ENCODE data around the gene CAMK2D. TPM values are rescaled to one million over a fixed set of nuclear protein-coding genes. Genes with fewer than 3 reads are reported as not detected.

Gene CAMK2D
- total RNA-seq, 1 donor from 2014 or later: 19.7 TPM

- no peak for DNase-seq (ENCODE audit: low spot score)
- Mint-ChIP-seq H3K4me1 (ENCODE audit: unreplicated experiment) (peaks cover under 1% of the 10 kb centered on the region), H3K9me3 (ENCODE audit: unreplicated experiment) (no peaks in the 10 kb centered on the region), H3K36me3 (ENCODE audit: low read depth, unreplicated experiment) (no peaks in the 10 kb centered on the region), H3K27ac (ENCODE audit: unreplicated experiment) (no peak overlapping the region), H3K4me3 (ENCODE audit: unreplicated experiment) (no peak overlapping the region), H3K27me3 (ENCODE audit: unreplicated experiment) (peaks cover 3% of the 10 kb centered on the region)
- TF ChIP-seq, protein P1, sequence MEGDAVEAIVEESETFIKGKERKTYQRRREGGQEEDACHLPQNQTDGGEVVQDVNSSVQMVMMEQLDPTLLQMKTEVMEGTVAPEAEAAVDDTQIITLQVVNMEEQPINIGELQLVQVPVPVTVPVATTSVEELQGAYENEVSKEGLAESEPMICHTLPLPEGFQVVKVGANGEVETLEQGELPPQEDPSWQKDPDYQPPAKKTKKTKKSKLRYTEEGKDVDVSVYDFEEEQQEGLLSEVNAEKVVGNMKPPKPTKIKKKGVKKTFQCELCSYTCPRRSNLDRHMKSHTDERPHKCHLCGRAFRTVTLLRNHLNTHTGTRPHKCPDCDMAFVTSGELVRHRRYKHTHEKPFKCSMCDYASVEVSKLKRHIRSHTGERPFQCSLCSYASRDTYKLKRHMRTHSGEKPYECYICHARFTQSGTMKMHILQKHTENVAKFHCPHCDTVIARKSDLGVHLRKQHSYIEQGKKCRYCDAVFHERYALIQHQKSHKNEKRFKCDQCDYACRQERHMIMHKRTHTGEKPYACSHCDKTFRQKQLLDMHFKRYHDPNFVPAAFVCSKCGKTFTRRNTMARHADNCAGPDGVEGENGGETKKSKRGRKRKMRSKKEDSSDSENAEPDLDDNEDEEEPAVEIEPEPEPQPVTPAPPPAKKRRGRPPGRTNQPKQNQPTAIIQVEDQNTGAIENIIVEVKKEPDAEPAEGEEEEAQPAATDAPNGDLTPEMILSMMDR (IDR thresholded peaks at IDR 0.05; ENCODE audit: unreplicated experiment): no peak
Observed at GRCh38 chr4:113678641-113679040, 82.9 kb downstream of the CAMK2D start.

DNA sequence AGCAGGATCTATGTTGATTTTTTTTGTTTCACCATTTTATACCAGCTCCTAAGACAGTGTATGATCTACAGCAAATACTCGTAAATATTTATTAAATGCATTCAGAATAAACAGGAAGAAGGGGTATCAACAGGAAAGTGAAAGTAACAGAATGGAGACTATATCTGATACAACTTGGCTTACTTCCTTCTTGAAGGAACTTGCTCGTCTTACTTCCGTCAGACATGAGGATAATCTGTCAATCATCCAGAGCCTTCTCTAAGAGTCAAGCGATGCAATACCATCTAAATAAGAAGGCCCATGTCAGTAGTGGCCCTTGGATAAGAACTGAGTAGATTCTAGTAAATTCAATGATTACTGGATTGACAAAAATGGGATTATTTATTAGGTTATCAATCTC, 84.2 kb downstream of the CAMK2D start:
- TF ChIP-seq, protein P1 (IDR thresholded peaks at IDR 0.05; ENCODE audit: unreplicated experiment): no peak
- Mint-ChIP-seq H3K27ac (ENCODE audit: unreplicated experiment) (no peak overlapping the region), H3K4me3 (ENCODE audit: unreplicated experiment) (no peak overlapping the region), H3K4me1 (ENCODE audit: unreplicated experiment) (peaks cover 6% of the 10 kb centered on the region), H3K9me3 (ENCODE audit: unreplicated experiment) (no peaks in the 10 kb centered on the region), H3K27me3 (ENCODE audit: unreplicated experiment) (peaks cover 3% of the 10 kb centered on the region), H3K36me3 (ENCODE audit: low read depth, unreplicated experiment) (no peaks in the 10 kb centered on the region)
- DNase-seq (ENCODE audit: low spot score): no peak

GRCh38 chr4:113675731-113676697, 85.5 kb downstream of the CAMK2D start:
- Mint-ChIP-seq H3K27ac (ENCODE audit: unreplicated experiment) (no peak overlapping the region), H3K4me1 (ENCODE audit: unreplicated experiment) (peaks cover 6% of the 10 kb centered on the region), H3K27me3 (ENCODE audit: unreplicated experiment) (no peaks in the 10 kb centered on the region), H3K4me3 (ENCODE audit: unreplicated experiment) (no peak overlapping the region), H3K36me3 (ENCODE audit: low read depth, unreplicated experiment) (no peaks in the 10 kb centered on the region), H3K9me3 (ENCODE audit: unreplicated experiment) (no peaks in the 10 kb centered on the region)
- TF ChIP-seq, protein P1 (IDR thresholded peaks at IDR 0.05; ENCODE audit: unreplicated experiment): no peak
- no peak for DNase-seq (ENCODE audit: low spot score)

DNA sequence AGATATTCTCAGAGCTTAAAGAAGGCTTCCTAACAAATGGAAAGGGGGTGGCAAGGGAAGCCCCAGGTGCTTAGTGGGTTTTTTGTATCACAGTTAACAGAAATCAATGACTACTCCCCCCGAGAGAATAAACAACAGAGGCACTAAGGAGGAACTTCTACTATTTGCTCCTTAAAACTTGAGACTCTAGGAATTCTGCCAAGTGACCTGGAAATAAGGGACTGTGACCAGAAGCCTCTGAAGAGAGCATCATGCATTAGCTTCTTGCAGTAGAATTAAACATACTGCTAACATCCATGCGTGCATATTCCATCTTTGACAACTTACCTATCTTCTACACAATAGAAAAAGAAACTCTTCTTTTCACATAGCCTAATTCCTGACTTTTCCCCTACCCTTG, 86.8 kb downstream of the CAMK2D start:
- no peak for DNase-seq (ENCODE audit: low spot score)
- Mint-ChIP-seq H3K36me3 (ENCODE audit: low read depth, unreplicated experiment) (no peaks in the 10 kb centered on the region), H3K27ac (ENCODE audit: unreplicated experiment) (no peak overlapping the region), H3K27me3 (ENCODE audit: unreplicated experiment) (no peaks in the 10 kb centered on the region), H3K9me3 (ENCODE audit: unreplicated experiment) (no peaks in the 10 kb centered on the region), H3K4me3 (ENCODE audit: unreplicated experiment) (no peak overlapping the region), H3K4me1 (ENCODE audit: unreplicated experiment) (peaks cover 6% of the 10 kb centered on the region)
- TF ChIP-seq, protein P1 (IDR thresholded peaks at IDR 0.05; ENCODE audit: unreplicated experiment): no peak

DNA sequence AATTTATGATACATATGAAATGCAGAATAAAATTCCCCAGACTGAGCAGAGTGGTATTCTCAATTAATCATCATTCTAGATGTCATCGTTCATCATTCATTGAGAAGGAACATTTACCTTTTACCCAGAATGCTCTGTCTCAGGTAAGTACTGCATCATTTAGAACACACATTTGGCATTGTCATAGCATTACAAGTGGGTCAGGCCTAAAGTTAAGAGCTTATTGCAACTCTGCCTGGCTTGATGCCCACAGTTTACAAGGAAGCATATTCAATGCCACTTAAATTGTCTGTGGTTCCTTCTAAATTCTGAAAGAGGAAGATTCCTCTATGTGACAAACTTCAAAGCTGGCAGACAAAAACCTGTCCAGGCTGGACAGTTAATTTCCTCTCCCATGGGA, 87.3 kb downstream of the CAMK2D start:
- DNase-seq (ENCODE audit: low spot score): no peak
- TF ChIP-seq, protein P1 (IDR thresholded peaks at IDR 0.05; ENCODE audit: unreplicated experiment): no peak
- Mint-ChIP-seq H3K9me3 (ENCODE audit: unreplicated experiment) (no peaks in the 10 kb centered on the region), H3K27me3 (ENCODE audit: unreplicated experiment) (no peaks in the 10 kb centered on the region), H3K27ac (ENCODE audit: unreplicated experiment) (no peak overlapping the region), H3K4me1 (ENCODE audit: unreplicated experiment) (peaks cover 6% of the 10 kb centered on the region), H3K36me3 (ENCODE audit: low read depth, unreplicated experiment) (no peaks in the 10 kb centered on the region), H3K4me3 (ENCODE audit: unreplicated experiment) (no peak overlapping the region)

All from endothelial cell (in vitro differentiated cells).